Stimulated activated CD4-positive, alpha-beta T cell treated with anti-CD3 and anti-CD28 coated beads, Interleukin-1b, Interleukin-23, amount 100 ng/mL, for 1 hour (primary cell): ENCODE data around the gene RBMS3.
"Not testable (repeated sequence)": the region's sequence is repeated elsewhere in the genome, so short reads cannot be mapped to it uniquely, and the experiment has no call there.

Source experiments
- DNase-seq, 2 donors: peaks; one replicate each; pipeline ENCODE4 v3.0.0-alpha.2; 2020; ENCODE audit warnings: low read depth in 2 of 2

Gene RBMS3

GRCh38 chr3:29429055-29429679, 148.3 kb downstream of the RBMS3 start:
- no peak for DNase-seq

- DNase-seq = no peak
These were observed 149.7 kb downstream of the RBMS3 start for GRCh38 chr3:29430558-29430971.

- DNase-seq = no peak
These were observed 155.9 kb downstream of the RBMS3 start for GRCh38 chr3:29436612-29437323.

- no peak for DNase-seq
These were observed 157.7 kb downstream of the RBMS3 start for GRCh38 chr3:29438580-29438979.

GRCh38 chr3:29440413-29441305, 159.8 kb downstream of the RBMS3 start:
- no peak for DNase-seq

GRCh38 chr3:29441422-29441821, 160.6 kb downstream of the RBMS3 start:
- DNase-seq = no peak

- DNase-seq = no peak
These were observed 167.2 kb downstream of the RBMS3 start for GRCh38 chr3:29447946-29448627.

- no peak for DNase-seq
These were observed 171.0 kb downstream of the RBMS3 start for GRCh38 chr3:29451920-29452319.

GRCh38 chr3:29452934-29453283, 172.0 kb downstream of the RBMS3 start:
- no peak for DNase-seq

GRCh38 chr3:29453284-29454001, 172.6 kb downstream of the RBMS3 start:
- no peak for DNase-seq

GRCh38 chr3:29454161-29454611, 173.3 kb downstream of the RBMS3 start:
- DNase-seq = no peak

GRCh38 chr3:29456901-29457300, 176.0 kb downstream of the RBMS3 start:
- DNase-seq = no peak

GRCh38 chr3:29463304-29463703, 182.4 kb downstream of the RBMS3 start:
- no peak for DNase-seq

GRCh38 chr3:29465836-29466235, 185.0 kb downstream of the RBMS3 start:
- DNase-seq = no peak

- DNase-seq = no peak
These were observed 185.6 kb downstream of the RBMS3 start for GRCh38 chr3:29466442-29466841.

- no peak for DNase-seq
These were observed 187.3 kb downstream of the RBMS3 start for GRCh38 chr3:29468187-29468586.

GRCh38 chr3:29473481-29474170, 192.8 kb downstream of the RBMS3 start:
- DNase-seq = not testable (repeated sequence)

GRCh38 chr3:29475305-29475840, 194.5 kb downstream of the RBMS3 start:
- DNase-seq = no peak

- no peak for DNase-seq
These were observed 195.0 kb downstream of the RBMS3 start for GRCh38 chr3:29475854-29476253.

- no peak for DNase-seq
These were observed 197.7 kb downstream of the RBMS3 start for GRCh38 chr3:29478611-29479010.
